GM23338 (cell line): ENCODE results near the gene KRTAP12-4. TPM values are rescaled to one million over a fixed set of nuclear protein-coding genes. Genes with fewer than 3 reads are reported as not detected.

ENCODE experiments used
- ATAC-seq: fragments of 200-7000 bp; cut with Tn5 transposase; 3 replicates; pipeline ENCODE4 v1.9.1; 2020
- DNase-seq: peaks from one replicate; pipeline ENCODE4 v3.0.0-alpha.2; 2015; ENCODE audit warnings: low spot score
- H2AFZ ChIP-seq: fragments of 200-600 bp; sonication (generic); 2 replicates; pipeline ENCODE4 v1.8.0; 2016; ENCODE audit warnings: antibody characterized with exemption, mild to moderate bottlenecking, moderate library complexity
- H3F3A ChIP-seq: fragments of 200-600 bp; sonication (generic); replicated peaks from 2 replicates; pipeline ENCODE4 v1.8.0; 2017; ENCODE audit warnings: antibody characterized with exemption, mixed run types, low read depth
- H3K27ac ChIP-seq: fragments of 200-600 bp; sonication (generic); 2 replicates; pipeline ENCODE4 v1.6.1; 2016; ENCODE audit warnings: low read depth
- H3K27me3 ChIP-seq: fragments of 200-600 bp; sonication (generic); 2 replicates; pipeline ENCODE4 v1.8.0; 2016; ENCODE audit warnings: mild to moderate bottlenecking, mixed run types, moderate library complexity; ENCODE audit not compliant: insufficient read depth
- H3K36me3 ChIP-seq: fragments of 200-600 bp; sonication (generic); 2 replicates; pipeline ENCODE4 v1.8.0; 2016; ENCODE audit warnings: mild to moderate bottlenecking; ENCODE audit not compliant: insufficient read depth
- H3K4me1 ChIP-seq: fragments of 200-600 bp; sonication (generic); 2 replicates; pipeline ENCODE4 v1.8.0; 2016; ENCODE audit warnings: mild to moderate bottlenecking, moderate library complexity; ENCODE audit not compliant: insufficient read depth
- H3K4me2 ChIP-seq: fragments of 200-600 bp; sonication (generic); 2 replicates; pipeline ENCODE4 v1.7.1; 2017; ENCODE audit warnings: mixed run types
- H3K4me3 ChIP-seq: fragments of 200-600 bp; sonication (generic); 2 replicates; pipeline ENCODE4 v1.6.1; 2016; ENCODE audit warnings: mixed run types
- H3K79me2 ChIP-seq: fragments of 200-600 bp; sonication (generic); replicated peaks from 2 replicates; pipeline ENCODE4 v1.8.0; 2017; ENCODE audit warnings: mild to moderate bottlenecking; ENCODE audit not compliant: insufficient read depth
- H3K9me2 ChIP-seq: fragments of 200-600 bp; sonication (generic); 2 replicates; pipeline ENCODE4 v1.8.0; 2017; ENCODE audit not compliant: insufficient read depth
- H4K20me1 ChIP-seq: fragments of 200-600 bp; sonication (generic); replicated peaks from 2 replicates; pipeline ENCODE4 v1.8.0; 2017; ENCODE audit warnings: mild to moderate bottlenecking; ENCODE audit not compliant: insufficient read depth
- H3K27ac Mint-ChIP-seq: 2 replicates; pipeline ENCODE4 v1.8.0; 2020; ENCODE audit warnings: inconsistent platforms, mild to moderate bottlenecking, moderate library complexity, mixed read lengths
- H3K27me3 Mint-ChIP-seq: 3 replicates; pipeline ENCODE4 v1.8.0; 2022; ENCODE audit warnings: low read depth, mild to moderate bottlenecking, moderate library complexity, mixed read lengths, inconsistent platforms; ENCODE audit not compliant: insufficient read depth, poor library complexity
- H3K36me3 Mint-ChIP-seq: 3 replicates; pipeline ENCODE4 v1.8.0; 2021; ENCODE audit warnings: low read depth, mild to moderate bottlenecking, inconsistent platforms, moderate library complexity, mixed read lengths
- H3K4me1 Mint-ChIP-seq: 3 replicates; pipeline ENCODE4 v1.8.0; 2020; ENCODE audit warnings: mild to moderate bottlenecking, inconsistent platforms, mixed read lengths
- H3K4me3 Mint-ChIP-seq: 3 replicates; pipeline ENCODE4 v1.8.0; 2021; ENCODE audit warnings: moderate library complexity, mild to moderate bottlenecking, inconsistent platforms, mixed read lengths
- H3K9me3 Mint-ChIP-seq: 3 replicates; pipeline ENCODE4 v1.8.0; 2020; ENCODE audit warnings: moderate library complexity, mild to moderate bottlenecking, inconsistent platforms, mixed read lengths
- CREB1 ChIP-seq: fragments of 250-450 bp; sonication (Bioruptor Pico); IDR thresholded peaks from 2 replicates; pipeline ENCODE4 v1.5.0; 2020; ENCODE audit warnings: low read depth, mild to moderate bottlenecking, moderate library complexity
- EZH2 ChIP-seq: fragments of 200-600 bp; sonication (generic); IDR thresholded peaks from one replicate; pipeline ENCODE4 v1.8.0; 2017; ENCODE audit warnings: antibody characterized with exemption, mild to moderate bottlenecking, low read depth; ENCODE audit not compliant: unreplicated experiment
- POLR2AphosphoS5 ChIP-seq: IDR thresholded peaks from 2 replicates; pipeline ENCODE4 v1.6.1; 2016; ENCODE audit warnings: antibody characterized with exemption, low read depth
- STAT1 ChIP-seq: IDR thresholded peaks from one replicate; pipeline ENCODE4 v1.6.1; 2016; ENCODE audit warnings: antibody characterized with exemption; ENCODE audit not compliant: unreplicated experiment
- ZNF114 ChIP-seq: fragments of 250-450 bp; sonication (Bioruptor Pico); IDR thresholded peaks from 2 replicates; pipeline ENCODE4 v1.5.0; 2020; ENCODE audit warnings: mild to moderate bottlenecking, moderate library complexity
- polyA plus RNA-seq: library from polyadenylated mRNA; unstranded; fragments of >200 nt; fragmentation: Nextera tagmentation; extraction: Ambion mirVana; gene quantifications from 2 replicates; pipeline ENCODE4 v1.2.1, GENCODE V29; 2016
- total RNA-seq: library from RNA; depleted of rRNA; stranded (reverse); fragments of >200 nt; shearing (Covaris generic); gene quantifications from 2 replicates; pipeline ENCODE4 v1.2.3, GENCODE V29; 2014
- TF ChIP-seq, protein P1 (sequence below): fragments of 250-450 bp; sonication (Bioruptor Pico); IDR thresholded peaks from 2 replicates; pipeline ENCODE4 v1.5.0; 2020; ENCODE audit warnings: mild to moderate bottlenecking, moderate library complexity
- TF ChIP-seq, protein P2 (sequence below): IDR thresholded peaks from one replicate; pipeline ENCODE4 v1.6.1; 2018; ENCODE audit warnings: antibody characterized with exemption; ENCODE audit not compliant: unreplicated experiment
- TF ChIP-seq, protein P3 (sequence below), 2 experiments: fragments of 200-600 bp in 1 of 2; sonication (generic) in 1 of 2; conservative IDR thresholded peaks; 2 replicates each; pipeline versions ENCODE4 v1.5.1 to v1.6.1; 2016 to 2017; ENCODE audit warnings: antibody characterized with exemption in 2 of 2, low read depth in 2 of 2, mild to moderate bottlenecking in 2 of 2, moderate library complexity in 1 of 2

KRTAP12-4 gene
- total and polyA plus RNA-seq, 2 experiments from 2014 or later = not detected

DNA sequence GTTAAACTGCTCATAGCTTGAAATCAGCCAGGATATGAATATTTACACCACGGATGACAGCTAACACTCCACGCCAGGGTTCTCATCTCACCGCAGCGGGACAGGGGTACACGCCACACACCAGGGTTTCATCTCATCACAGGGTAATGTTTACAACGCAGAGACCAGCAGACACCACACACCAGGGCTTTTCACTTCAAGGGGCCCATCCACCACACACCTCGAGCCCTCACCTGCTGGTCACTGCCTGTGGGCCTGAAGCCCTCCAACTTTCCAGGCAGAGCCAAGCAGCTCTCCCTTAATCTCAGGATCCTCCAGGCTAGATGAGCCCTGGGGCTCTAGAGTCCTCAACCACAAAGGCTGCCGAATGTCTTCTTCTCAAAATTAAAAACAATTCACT lies 41.2 kb upstream of the KRTAP12-4 start (continued):
- TF ChIP-seq, protein P1, sequence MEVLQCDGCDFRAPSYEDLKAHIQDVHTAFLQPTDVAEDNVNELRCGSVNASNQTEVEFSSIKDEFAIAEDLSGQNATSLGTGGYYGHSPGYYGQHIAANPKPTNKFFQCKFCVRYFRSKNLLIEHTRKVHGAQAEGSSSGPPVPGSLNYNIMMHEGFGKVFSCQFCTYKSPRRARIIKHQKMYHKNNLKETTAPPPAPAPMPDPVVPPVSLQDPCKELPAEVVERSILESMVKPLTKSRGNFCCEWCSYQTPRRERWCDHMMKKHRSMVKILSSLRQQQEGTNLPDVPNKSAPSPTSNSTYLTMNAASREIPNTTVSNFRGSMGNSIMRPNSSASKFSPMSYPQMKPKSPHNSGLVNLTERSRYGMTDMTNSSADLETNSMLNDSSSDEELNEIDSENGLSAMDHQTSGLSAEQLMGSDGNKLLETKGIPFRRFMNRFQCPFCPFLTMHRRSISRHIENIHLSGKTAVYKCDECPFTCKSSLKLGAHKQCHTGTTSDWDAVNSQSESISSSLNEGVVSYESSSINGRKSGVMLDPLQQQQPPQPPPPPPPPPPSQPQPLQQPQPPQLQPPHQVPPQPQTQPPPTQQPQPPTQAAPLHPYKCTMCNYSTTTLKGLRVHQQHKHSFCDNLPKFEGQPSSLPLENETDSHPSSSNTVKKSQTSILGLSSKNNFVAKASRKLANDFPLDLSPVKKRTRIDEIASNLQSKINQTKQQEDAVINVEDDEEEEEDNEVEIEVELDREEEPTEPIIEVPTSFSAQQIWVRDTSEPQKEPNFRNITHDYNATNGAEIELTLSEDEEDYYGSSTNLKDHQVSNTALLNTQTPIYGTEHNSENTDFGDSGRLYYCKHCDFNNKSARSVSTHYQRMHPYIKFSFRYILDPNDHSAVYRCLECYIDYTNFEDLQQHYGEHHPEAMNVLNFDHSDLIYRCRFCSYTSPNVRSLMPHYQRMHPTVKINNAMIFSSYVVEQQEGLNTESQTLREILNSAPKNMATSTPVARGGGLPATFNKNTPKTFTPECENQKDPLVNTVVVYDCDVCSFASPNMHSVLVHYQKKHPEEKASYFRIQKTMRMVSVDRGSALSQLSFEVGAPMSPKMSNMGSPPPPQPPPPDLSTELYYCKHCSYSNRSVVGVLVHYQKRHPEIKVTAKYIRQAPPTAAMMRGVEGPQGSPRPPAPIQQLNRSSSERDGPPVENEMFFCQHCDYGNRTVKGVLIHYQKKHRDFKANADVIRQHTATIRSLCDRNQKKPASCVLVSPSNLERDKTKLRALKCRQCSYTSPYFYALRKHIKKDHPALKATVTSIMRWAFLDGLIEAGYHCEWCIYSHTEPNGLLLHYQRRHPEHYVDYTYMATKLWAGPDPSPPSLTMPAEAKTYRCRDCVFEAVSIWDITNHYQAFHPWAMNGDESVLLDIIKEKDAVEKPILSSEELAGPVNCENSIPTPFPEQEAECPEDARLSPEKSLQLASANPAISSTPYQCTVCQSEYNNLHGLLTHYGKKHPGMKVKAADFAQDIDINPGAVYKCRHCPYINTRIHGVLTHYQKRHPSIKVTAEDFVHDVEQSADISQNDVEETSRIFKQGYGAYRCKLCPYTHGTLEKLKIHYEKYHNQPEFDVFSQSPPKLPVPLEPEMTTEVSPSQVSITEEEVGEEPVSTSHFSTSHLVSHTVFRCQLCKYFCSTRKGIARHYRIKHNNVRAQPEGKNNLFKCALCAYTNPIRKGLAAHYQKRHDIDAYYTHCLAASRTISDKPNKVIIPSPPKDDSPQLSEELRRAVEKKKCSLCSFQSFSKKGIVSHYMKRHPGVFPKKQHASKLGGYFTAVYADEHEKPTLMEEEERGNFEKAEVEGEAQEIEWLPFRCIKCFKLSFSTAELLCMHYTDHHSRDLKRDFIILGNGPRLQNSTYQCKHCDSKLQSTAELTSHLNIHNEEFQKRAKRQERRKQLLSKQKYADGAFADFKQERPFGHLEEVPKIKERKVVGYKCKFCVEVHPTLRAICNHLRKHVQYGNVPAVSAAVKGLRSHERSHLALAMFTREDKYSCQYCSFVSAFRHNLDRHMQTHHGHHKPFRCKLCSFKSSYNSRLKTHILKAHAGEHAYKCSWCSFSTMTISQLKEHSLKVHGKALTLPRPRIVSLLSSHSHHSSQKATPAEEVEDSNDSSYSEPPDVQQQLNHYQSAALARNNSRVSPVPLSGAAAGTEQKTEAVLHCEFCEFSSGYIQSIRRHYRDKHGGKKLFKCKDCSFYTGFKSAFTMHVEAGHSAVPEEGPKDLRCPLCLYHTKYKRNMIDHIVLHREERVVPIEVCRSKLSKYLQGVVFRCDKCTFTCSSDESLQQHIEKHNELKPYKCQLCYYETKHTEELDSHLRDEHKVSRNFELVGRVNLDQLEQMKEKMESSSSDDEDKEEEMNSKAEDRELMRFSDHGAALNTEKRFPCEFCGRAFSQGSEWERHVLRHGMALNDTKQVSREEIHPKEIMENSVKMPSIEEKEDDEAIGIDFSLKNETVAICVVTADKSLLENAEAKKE (CRISPR knock-in tag) = no peak
- TF ChIP-seq POLR2AphosphoS5 = no peak
- no peak for TF ChIP-seq ZNF114 (CRISPR knock-in tag)

DNA sequence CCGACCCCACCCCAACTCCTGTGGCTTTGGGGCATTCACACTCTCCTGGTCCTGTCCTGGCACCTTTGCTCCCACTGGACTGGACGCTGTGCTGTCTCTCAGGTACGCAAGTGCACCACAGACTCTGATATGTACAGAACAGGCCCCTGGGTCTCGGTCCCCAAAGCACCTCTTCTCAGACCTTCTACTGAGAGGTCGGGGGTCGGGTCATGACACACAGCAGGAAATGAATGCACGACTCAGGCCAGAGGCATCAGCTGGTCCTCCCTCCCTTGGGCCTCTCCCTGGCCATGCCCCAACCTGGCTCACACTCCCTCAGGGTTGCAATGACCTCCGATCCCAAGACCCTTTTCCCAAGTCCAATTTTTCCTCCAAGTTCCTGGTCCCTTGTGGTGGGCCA lies 40.7 kb upstream of the KRTAP12-4 start:
- no peak for DNase-seq
- Histone ChIP-seq H3K4me2 (no peak overlapping the region), H3K36me3 (no peaks in the 10 kb centered on the region; the same call in 1 of the 2 replicates), H3K27me3 (no peaks in the 10 kb centered on the region), H3K4me3 (no peak overlapping the region), H3K4me1 (peaks cover 11% of the 10 kb centered on the region; the same call in 1 of the 2 replicates), H3K27ac (no peak overlapping the region), H3F3A (no peaks in the 10 kb centered on the region), H2AFZ (no peak overlapping the region), H3K9me2 (no peaks in the 10 kb centered on the region), H3K79me2 (no peaks in the 10 kb centered on the region), H4K20me1 (no peaks in the 10 kb centered on the region)
- no peak overlapping the region for H3K27ac Mint-ChIP-seq
- no peak for ATAC-seq
- H3K4me3 Mint-ChIP-seq = no peak overlapping the region
- H3K4me1 Mint-ChIP-seq = peaks cover 44% of the 10 kb centered on the region
- H3K27me3 Mint-ChIP-seq = peaks cover 12% of the 10 kb centered on the region
- H3K9me3 Mint-ChIP-seq = peaks cover 19% of the 10 kb centered on the region; the same call in 2 of the 3 replicates
- peaks cover 17% of the 10 kb centered on the region; the same call in 1 of the 3 replicates for H3K36me3 Mint-ChIP-seq
- TF ChIP-seq EZH2 (no peak), CREB1 (CRISPR knock-in tag) (no peak), ZNF114 (CRISPR knock-in tag) (no peak), STAT1 (no peak)
- TF ChIP-seq, protein P2, sequence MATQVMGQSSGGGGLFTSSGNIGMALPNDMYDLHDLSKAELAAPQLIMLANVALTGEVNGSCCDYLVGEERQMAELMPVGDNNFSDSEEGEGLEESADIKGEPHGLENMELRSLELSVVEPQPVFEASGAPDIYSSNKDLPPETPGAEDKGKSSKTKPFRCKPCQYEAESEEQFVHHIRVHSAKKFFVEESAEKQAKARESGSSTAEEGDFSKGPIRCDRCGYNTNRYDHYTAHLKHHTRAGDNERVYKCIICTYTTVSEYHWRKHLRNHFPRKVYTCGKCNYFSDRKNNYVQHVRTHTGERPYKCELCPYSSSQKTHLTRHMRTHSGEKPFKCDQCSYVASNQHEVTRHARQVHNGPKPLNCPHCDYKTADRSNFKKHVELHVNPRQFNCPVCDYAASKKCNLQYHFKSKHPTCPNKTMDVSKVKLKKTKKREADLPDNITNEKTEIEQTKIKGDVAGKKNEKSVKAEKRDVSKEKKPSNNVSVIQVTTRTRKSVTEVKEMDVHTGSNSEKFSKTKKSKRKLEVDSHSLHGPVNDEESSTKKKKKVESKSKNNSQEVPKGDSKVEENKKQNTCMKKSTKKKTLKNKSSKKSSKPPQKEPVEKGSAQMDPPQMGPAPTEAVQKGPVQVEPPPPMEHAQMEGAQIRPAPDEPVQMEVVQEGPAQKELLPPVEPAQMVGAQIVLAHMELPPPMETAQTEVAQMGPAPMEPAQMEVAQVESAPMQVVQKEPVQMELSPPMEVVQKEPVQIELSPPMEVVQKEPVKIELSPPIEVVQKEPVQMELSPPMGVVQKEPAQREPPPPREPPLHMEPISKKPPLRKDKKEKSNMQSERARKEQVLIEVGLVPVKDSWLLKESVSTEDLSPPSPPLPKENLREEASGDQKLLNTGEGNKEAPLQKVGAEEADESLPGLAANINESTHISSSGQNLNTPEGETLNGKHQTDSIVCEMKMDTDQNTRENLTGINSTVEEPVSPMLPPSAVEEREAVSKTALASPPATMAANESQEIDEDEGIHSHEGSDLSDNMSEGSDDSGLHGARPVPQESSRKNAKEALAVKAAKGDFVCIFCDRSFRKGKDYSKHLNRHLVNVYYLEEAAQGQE = no peak
- TF ChIP-seq, protein P3, sequence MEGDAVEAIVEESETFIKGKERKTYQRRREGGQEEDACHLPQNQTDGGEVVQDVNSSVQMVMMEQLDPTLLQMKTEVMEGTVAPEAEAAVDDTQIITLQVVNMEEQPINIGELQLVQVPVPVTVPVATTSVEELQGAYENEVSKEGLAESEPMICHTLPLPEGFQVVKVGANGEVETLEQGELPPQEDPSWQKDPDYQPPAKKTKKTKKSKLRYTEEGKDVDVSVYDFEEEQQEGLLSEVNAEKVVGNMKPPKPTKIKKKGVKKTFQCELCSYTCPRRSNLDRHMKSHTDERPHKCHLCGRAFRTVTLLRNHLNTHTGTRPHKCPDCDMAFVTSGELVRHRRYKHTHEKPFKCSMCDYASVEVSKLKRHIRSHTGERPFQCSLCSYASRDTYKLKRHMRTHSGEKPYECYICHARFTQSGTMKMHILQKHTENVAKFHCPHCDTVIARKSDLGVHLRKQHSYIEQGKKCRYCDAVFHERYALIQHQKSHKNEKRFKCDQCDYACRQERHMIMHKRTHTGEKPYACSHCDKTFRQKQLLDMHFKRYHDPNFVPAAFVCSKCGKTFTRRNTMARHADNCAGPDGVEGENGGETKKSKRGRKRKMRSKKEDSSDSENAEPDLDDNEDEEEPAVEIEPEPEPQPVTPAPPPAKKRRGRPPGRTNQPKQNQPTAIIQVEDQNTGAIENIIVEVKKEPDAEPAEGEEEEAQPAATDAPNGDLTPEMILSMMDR (conservative IDR thresholded peaks at IDR 0.05; ENCODE audit: low read depth in 2 of 2) = no peak
